HepG2 (cell line): ENCODE results near the gene PHF13. TPM values are rescaled to one million over a fixed set of nuclear protein-coding genes. Genes with fewer than 3 reads are reported as not detected.

Experiments
- ATF7 ChIP-seq, 2 experiments: fragments of 450-650 bp in 1 of 2; sonication (generic) in 1 of 2; formaldehyde crosslinking in 1 of 2; IDR thresholded peaks; 2 replicates each; pipeline versions ENCODE4 v1.4.0 to v1.6.1; 2016 to 2020; ENCODE audit warnings: antibody characterized with exemption in 1 of 2, mild to moderate bottlenecking in 1 of 2, missing genetic modification reagents in 1 of 2
- CHD2 ChIP-seq: IDR thresholded peaks from 2 replicates; pipeline ENCODE4 v1.6.1; 2011; ENCODE audit warnings: low read depth, low read length, improper control_type of control experiment
- EEA1 ChIP-seq: sonication (generic); formaldehyde crosslinking; IDR thresholded peaks from 2 replicates; pipeline ENCODE4 v1.5.1; 2020; ENCODE audit warnings: mild to moderate bottlenecking, missing genetic modification reagents, borderline replicate concordance
- GABPB1 ChIP-seq: IDR thresholded peaks from 2 replicates; pipeline ENCODE4 v1.6.1; 2016; ENCODE audit warnings: mild to moderate bottlenecking, missing genetic modification reagents, moderate library complexity, missing compliant biosample characterization
- HNRNPUL1 ChIP-seq: fragments of 200-400 bp; formaldehyde crosslinking; IDR thresholded peaks from 2 replicates; pipeline ENCODE4 v1.6.1; 2017; ENCODE audit warnings: low read depth, mild to moderate bottlenecking, low read length, moderate library complexity
- JUND ChIP-seq: sonication (generic); formaldehyde crosslinking; IDR thresholded peaks from 2 replicates; pipeline ENCODE4 v1.8.0; 2022; ENCODE audit warnings: mild to moderate bottlenecking, missing genetic modification reagents
- KDM3A ChIP-seq: IDR thresholded peaks from 2 replicates; pipeline ENCODE4 v1.6.1; 2018; ENCODE audit warnings: low read depth, missing compliant biosample characterization
- KLF9 ChIP-seq: IDR thresholded peaks from 2 replicates; pipeline ENCODE4 v1.6.1; 2016; ENCODE audit warnings: low read depth
- MBNL3 ChIP-seq: fragments of 250-450 bp; sonication (Bioruptor Pico); conservative IDR thresholded peaks from 2 replicates; pipeline ENCODE4 v1.8.0; 2022; ENCODE audit warnings: mild to moderate bottlenecking, inconsistent platforms
- MTF1 ChIP-seq: sonication (generic); formaldehyde crosslinking; IDR thresholded peaks from 2 replicates; pipeline ENCODE4 v1.5.0; 2020; ENCODE audit warnings: missing genetic modification reagents
- NCOA1 ChIP-seq: sonication (generic); formaldehyde crosslinking; IDR thresholded peaks from 2 replicates; pipeline ENCODE4 v1.9.0; 2021; ENCODE audit warnings: missing genetic modification reagents
- PHF5A ChIP-seq: IDR thresholded peaks from one replicate; pipeline ENCODE4 v1.6.1; 2018; ENCODE audit warnings: low read depth, missing genetic modification reagents; ENCODE audit not compliant: unreplicated experiment
- SIX4 ChIP-seq: sonication (generic); formaldehyde crosslinking; IDR thresholded peaks from 2 replicates; pipeline ENCODE4 v1.4.0; 2020; ENCODE audit warnings: missing genetic modification reagents
- SP4 ChIP-seq: sonication (generic); formaldehyde crosslinking; IDR thresholded peaks from 2 replicates; pipeline ENCODE4 v1.8.1; 2023; ENCODE audit warnings: mild to moderate bottlenecking, missing genetic modification reagents
- TAF15 ChIP-seq: fragments of 200-400 bp; formaldehyde crosslinking; IDR thresholded peaks from one replicate; pipeline ENCODE4 v1.6.1; 2018; ENCODE audit warnings: mild to moderate bottlenecking, low read depth, low read length; ENCODE audit not compliant: poor library complexity, severe bottlenecking
- TSC22D2 ChIP-seq: sonication (generic); formaldehyde crosslinking; IDR thresholded peaks from 2 replicates; pipeline ENCODE4 v1.5.1; 2020; ENCODE audit warnings: missing genetic modification reagents, mild to moderate bottlenecking, borderline replicate concordance
- ZBTB2 ChIP-seq: sonication (generic); formaldehyde crosslinking; IDR thresholded peaks from 2 replicates; pipeline ENCODE4 v1.8.0; 2022; ENCODE audit warnings: low read depth, missing genetic modification reagents
- ZBTB25 ChIP-seq: IDR thresholded peaks from 2 replicates; pipeline ENCODE4 v1.6.1; 2018; ENCODE audit warnings: missing genetic modification reagents
- ZBTB7B ChIP-seq: sonication (generic); formaldehyde crosslinking; IDR thresholded peaks from 2 replicates; pipeline ENCODE4 v1.4.0; 2020; ENCODE audit warnings: missing genetic modification reagents
- ZFY ChIP-seq: sonication (generic); formaldehyde crosslinking; IDR thresholded peaks from 2 replicates; pipeline ENCODE4 v1.4.0; 2020; ENCODE audit warnings: missing genetic modification reagents
- ZNF138 ChIP-seq: sonication (generic); formaldehyde crosslinking; IDR thresholded peaks from 2 replicates; pipeline ENCODE4 v1.5.0; 2020; ENCODE audit warnings: mild to moderate bottlenecking, low read depth, missing genetic modification reagents
- ZNF143 ChIP-seq: sonication (generic); formaldehyde crosslinking; IDR thresholded peaks from 2 replicates; pipeline ENCODE4 v1.4.0; 2020; ENCODE audit warnings: missing genetic modification reagents
- ZNF468 ChIP-seq: sonication (generic); formaldehyde crosslinking; IDR thresholded peaks from 2 replicates; pipeline ENCODE4 v1.8.0; 2022; ENCODE audit warnings: mild to moderate bottlenecking, moderate library complexity, missing genetic modification reagents
- ZNF703 ChIP-seq: sonication (generic); formaldehyde crosslinking; IDR thresholded peaks from 2 replicates; pipeline ENCODE4 v1.5.1; 2020; ENCODE audit warnings: missing genetic modification reagents, mild to moderate bottlenecking, moderate library complexity, borderline replicate concordance
- ZNF724P ChIP-seq: sonication (generic); formaldehyde crosslinking; IDR thresholded peaks from 2 replicates; pipeline ENCODE4 v1.8.0; 2022; ENCODE audit warnings: missing genetic modification reagents, borderline replicate concordance
- polyA plus RNA-seq, 8 experiments: library from polyadenylated mRNA; depleted of rRNA in 3 of 8; stranded (reverse) in 7 of 8; unstranded in 1 of 8; fragments of >200 nt; fragmentation: Illumina TruSeq in 4 of 8; extraction: Trizol in 4 of 8; gene quantifications; 2 replicates each; pipeline versions ENCODE4 v1.2.1 to v1.2.3, GENCODE V29; 2011 to 2016; ENCODE audit warnings: low read depth in 4 of 8, missing spikeins in 1 of 8, mixed read lengths in 1 of 8; ENCODE audit not compliant: insufficient read depth in 1 of 8
- total RNA-seq, 5 experiments: library from RNA; depleted of rRNA; stranded (reverse); fragments of >200 nt; fragmentation: Illumina TruSeq; extraction: Trizol; gene quantifications; 2 replicates each; pipeline ENCODE4 v1.2.3, GENCODE V29; 2016; ENCODE audit warnings: low read depth in 1 of 5
- TF ChIP-seq, protein P1 (sequence below): IDR thresholded peaks from 2 replicates; pipeline ENCODE4 v1.6.1; 2016; ENCODE audit warnings: low read depth, borderline replicate concordance
- TF ChIP-seq, protein P2 (sequence below): fragments of 450-650 bp; IDR thresholded peaks from 2 replicates; pipeline ENCODE4 v1.6.1; 2016

PHF13 gene
- total and polyA plus RNA-seq, 2 of the 13 experiments (the other 11 are each of a cell fraction or from before 2014, with no cell fraction given): 4.7 to 7.4 TPM

- peak; percentile 99 for TF ChIP-seq ZBTB2 (CRISPR knock-in tag)
- no peak for TF ChIP-seq HNRNPUL1
- no peak for TF ChIP-seq MBNL3 (CRISPR knock-in tag)
- TF ChIP-seq PHF5A: no peak
- no peak for TF ChIP-seq ATF7 (IDR thresholded peaks at IDR 0.05)
- TF ChIP-seq ATF7 (CRISPR knock-in tag; IDR thresholded peaks at IDR 0.05): no peak
- peak; percentile 96 for TF ChIP-seq ZNF143 (CRISPR knock-in tag)
- TF ChIP-seq GABPB1 (CRISPR knock-in tag): peak; percentile 94
- peak; percentile 54 for TF ChIP-seq KDM3A (CRISPR knock-in tag)
- TF ChIP-seq ZFY (CRISPR knock-in tag): peak; percentile 73
- TF ChIP-seq SP4: peak; percentile 98
- TF ChIP-seq, protein P1, sequence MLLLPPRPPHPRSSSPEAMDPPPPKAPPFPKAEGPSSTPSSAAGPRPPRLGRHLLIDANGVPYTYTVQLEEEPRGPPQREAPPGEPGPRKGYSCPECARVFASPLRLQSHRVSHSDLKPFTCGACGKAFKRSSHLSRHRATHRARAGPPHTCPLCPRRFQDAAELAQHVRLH (CRISPR knock-in tag): no peak
- no peak for TF ChIP-seq ZNF703 (CRISPR knock-in tag)
- peak; percentile 73 for TF ChIP-seq CHD2
- no peak for TF ChIP-seq ZNF468 (CRISPR knock-in tag)
- TF ChIP-seq ZNF724P (CRISPR knock-in tag): no peak
- TF ChIP-seq, protein P2, sequence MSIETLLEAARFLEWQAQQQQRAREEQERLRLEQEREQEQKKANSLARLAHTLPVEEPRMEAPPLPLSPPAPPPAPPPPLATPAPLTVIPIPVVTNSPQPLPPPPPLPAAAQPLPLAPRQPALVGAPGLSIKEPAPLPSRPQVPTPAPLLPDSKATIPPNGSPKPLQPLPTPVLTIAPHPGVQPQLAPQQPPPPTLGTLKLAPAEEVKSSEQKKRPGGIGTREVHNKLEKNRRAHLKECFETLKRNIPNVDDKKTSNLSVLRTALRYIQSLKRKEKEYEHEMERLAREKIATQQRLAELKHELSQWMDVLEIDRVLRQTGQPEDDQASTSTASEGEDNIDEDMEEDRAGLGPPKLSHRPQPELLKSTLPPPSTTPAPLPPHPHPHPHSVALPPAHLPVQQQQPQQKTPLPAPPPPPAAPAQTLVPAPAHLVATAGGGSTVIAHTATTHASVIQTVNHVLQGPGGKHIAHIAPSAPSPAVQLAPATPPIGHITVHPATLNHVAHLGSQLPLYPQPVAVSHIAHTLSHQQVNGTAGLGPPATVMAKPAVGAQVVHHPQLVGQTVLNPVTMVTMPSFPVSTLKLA: peak; percentile 63
- TF ChIP-seq TAF15: peak; percentile 42
- TF ChIP-seq ZNF138: no peak
- TF ChIP-seq SIX4 (CRISPR knock-in tag): peak; percentile 58; the same call in 1 of the 2 replicates
- TF ChIP-seq JUND (CRISPR knock-in tag): no peak
- TF ChIP-seq EEA1 (CRISPR knock-in tag): no peak
- TF ChIP-seq MTF1 (CRISPR knock-in tag): no peak
- peak; percentile 89 for TF ChIP-seq ZBTB25 (CRISPR knock-in tag)
- peak; percentile 70; the same call in 1 of the 2 replicates for TF ChIP-seq KLF9 (CRISPR knock-in tag)
- TF ChIP-seq TSC22D2 (CRISPR knock-in tag): 0 out of 2 replicates have a peak, but pooled peaks have one; percentile 43
- peak; percentile 79; the same call in 1 of the 2 replicates for TF ChIP-seq NCOA1 (CRISPR knock-in tag)
- TF ChIP-seq ZBTB7B (CRISPR knock-in tag): peak; percentile 67; the same call in 1 of the 2 replicates
These were observed at the start of gene PHF13 (continued) for GRCh38 chr1:6613361-6614018.
